ENCODE measurements around the gene HYI. TPM values are rescaled to one million over a fixed set of nuclear protein-coding genes. Genes with fewer than 3 reads are reported as not detected.

HYI gene
- total and polyA plus RNA-seq, 2 of the 8 experiments (the other 6 are each of a cell fraction or from before 2014, with no cell fraction given): 14.4 to 17.7 TPM

- no peak for TF ChIP-seq GABPA (IDR thresholded peaks at IDR 0.05; ENCODE audit: borderline replicate concordance, insufficient read depth, low read length)
- TF ChIP-seq HDAC6 (IDR thresholded peaks at IDR 0.05; ENCODE audit: low read depth, low read length): no peak
- TF ChIP-seq MAFK (IDR thresholded peaks at IDR 0.05; ENCODE audit: low read depth, low read length): no peak
- TF ChIP-seq TAF7 (optimal IDR thresholded peaks at IDR 0.05; ENCODE audit: borderline replicate concordance, low read depth, low read length): no peak
Measured at GRCh38 chr1:43422995-43423671, 30.6 kb downstream of the HYI start (continued).
